ENCODE measurements around the gene HLA-DMB.
A peak's percentile ranks its signal among the peaks of the same experiment; 100 is the strongest.

Gene HLA-DMB

DNA sequence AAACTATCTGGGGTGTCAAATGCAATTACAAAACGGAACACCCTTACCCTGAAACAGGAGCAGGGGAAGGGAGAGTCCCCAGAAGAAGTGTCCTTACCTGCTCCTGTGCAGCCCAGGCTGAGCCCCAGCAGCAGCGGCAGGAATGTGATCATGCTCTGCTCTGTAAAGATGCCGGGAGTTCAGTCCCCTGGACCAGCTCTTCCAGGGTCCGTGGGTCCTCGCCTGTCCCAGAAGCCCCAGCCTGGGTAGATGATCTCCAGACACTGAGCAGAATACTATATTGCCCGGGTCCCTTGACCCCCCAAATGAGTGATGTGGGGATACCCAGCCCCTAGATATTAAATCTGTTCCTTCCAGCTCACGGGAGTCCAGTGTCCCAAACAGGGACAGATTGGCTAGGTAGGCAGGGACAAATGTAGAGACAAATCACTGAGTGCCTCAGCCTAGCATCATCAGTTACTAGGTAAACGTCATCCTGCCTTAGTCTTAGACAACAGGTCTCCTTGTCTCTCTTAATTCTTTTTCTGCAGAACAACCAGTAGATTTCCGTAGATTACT, at the start of gene HLA-DMB:
HLA-DMB (minus strand) TSS at position 373 of the 558 bp plus-strand sequence; CDS start at position 152, 221 bp downstream.
- peak within 1 kb of the TSS; percentile 19 for H2AFZ ChIP-seq (ENCODE audit: low read depth, low read length)
- H3K4me1 ChIP-seq (ENCODE audit: insufficient read depth, low read length) = no peaks in the 10 kb centered on the region
- no peaks in the 10 kb centered on the region for H3K36me3 ChIP-seq (ENCODE audit: insufficient read depth, low read length)
- no peak within 1 kb of the TSS for H3K4me3 ChIP-seq (ENCODE audit: low read length)
- H3K9me3 ChIP-seq (ENCODE audit: low read length) = no peaks in the 10 kb centered on the region
- peaks cover 24% of the 10 kb centered on the region for H3K27me3 ChIP-seq (ENCODE audit: insufficient read depth, low read length)

DNA sequence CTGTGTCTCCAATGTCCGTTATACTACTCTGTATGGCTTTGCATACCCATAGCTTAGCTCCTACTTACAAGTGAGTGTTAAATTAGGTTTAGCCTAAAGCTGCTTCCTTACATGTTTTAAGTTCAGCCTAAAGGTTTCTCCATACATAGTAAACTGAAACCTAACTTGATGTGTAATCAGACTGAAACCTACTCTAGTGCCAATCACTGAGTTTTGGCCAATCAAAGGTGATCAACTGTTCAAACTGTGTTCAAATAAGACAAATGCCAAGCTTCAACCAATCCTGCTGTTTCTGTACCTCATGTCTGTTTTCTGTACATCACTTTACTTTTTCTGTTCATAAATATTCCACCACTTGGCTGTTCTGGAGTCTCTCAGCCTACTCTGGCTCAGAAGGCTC, 48.5 kb upstream of the HLA-DMB start:
- no peaks in the 10 kb centered on the region for H3K4me1 ChIP-seq (ENCODE audit: insufficient read depth, low read length)
- H3K27me3 ChIP-seq (ENCODE audit: insufficient read depth, low read length) = peaks cover 7% of the 10 kb centered on the region
- no peaks in the 10 kb centered on the region for H3K36me3 ChIP-seq (ENCODE audit: insufficient read depth, low read length)
- H3K4me3 ChIP-seq (ENCODE audit: low read length) = no peak overlapping the region
- no peak overlapping the region for H2AFZ ChIP-seq (ENCODE audit: low read depth, low read length)
- H3K9me3 ChIP-seq (ENCODE audit: low read length) = no peaks in the 10 kb centered on the region

DNA sequence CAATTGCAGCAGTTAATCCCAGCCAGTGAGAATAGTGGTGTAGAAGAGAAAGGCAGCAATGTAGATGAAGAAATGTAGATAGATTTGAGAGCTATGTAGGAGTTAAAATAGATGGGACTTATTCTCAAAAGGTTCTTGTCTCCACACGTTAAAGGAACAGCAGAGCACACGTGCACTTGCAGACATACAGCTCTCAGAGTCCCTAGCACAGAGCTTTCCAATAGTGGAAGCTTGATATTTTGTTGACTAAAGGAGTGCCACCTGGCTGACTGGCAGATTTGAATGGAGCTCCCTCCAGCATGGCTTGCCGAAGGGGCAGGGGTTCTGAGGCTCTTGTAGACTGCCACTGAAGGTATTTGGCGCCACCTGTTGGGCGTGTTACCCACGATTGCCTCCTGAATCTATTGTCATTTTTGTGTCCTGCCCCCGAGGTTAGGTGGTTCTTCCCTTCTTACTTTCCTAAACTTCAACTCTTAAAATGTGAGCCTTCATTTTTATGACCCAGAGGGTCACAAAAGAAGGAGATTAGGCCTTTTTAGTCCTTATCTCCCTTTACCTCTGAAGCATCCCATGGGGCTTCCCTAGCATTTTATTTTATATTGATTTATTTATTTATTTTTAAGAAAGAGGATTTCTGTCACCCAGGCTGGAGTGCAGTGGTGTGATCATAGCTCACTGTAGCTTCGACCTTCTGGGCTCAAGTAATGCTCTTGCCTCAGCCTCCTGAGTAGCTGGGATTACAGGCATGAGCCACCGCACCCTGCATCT, 44.0 kb upstream of the HLA-DMB start:
- H2AFZ ChIP-seq (ENCODE audit: low read depth, low read length) = no peak overlapping the region
- H3K27me3 ChIP-seq (ENCODE audit: insufficient read depth, low read length) = peaks cover 7% of the 10 kb centered on the region
- peaks cover 17% of the 10 kb centered on the region for H3K36me3 ChIP-seq (ENCODE audit: insufficient read depth, low read length)
- no peak overlapping the region for H3K4me3 ChIP-seq (ENCODE audit: low read length)
- H3K4me1 ChIP-seq (ENCODE audit: insufficient read depth, low read length) = no peaks in the 10 kb centered on the region
- H3K9me3 ChIP-seq (ENCODE audit: low read length) = no peaks in the 10 kb centered on the region

DNA sequence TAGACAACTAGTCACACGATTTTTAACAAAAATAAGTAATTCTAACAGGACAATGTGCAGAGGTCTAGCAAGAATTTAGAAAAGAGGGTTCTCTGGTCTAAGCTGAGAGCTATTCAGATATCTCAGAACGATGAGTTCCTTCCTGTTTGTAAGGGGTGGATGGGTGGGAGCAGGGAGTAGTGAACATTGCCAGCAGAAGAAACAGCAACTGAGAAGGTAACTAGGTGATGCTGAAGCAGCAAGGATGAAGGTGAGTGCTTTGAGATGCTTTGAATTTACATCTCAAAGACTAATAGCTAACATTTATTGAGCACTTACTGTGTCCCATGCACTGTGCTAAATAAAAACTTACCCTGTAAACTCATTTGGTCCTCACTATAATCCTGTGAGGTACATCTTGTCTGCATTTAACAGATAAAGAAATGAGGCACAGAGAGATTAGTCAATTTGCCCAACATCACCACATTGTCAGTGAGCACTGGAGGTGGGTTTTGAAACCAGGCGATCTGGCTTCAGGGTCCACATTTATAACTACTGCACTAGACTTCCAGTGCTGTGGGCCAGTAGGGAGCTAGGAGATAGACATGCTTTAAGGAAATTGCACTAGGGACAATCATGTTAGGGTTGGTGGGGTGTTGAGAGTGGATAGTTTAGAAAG, 43.3 kb upstream of the HLA-DMB start:
- peaks cover 7% of the 10 kb centered on the region for H3K27me3 ChIP-seq (ENCODE audit: insufficient read depth, low read length)
- no peaks in the 10 kb centered on the region for H3K4me1 ChIP-seq (ENCODE audit: insufficient read depth, low read length)
- no peak overlapping the region for H3K4me3 ChIP-seq (ENCODE audit: low read length)
- peaks cover 25% of the 10 kb centered on the region for H3K36me3 ChIP-seq (ENCODE audit: insufficient read depth, low read length)
- no peak overlapping the region for H2AFZ ChIP-seq (ENCODE audit: low read depth, low read length)
- H3K9me3 ChIP-seq (ENCODE audit: low read length) = no peaks in the 10 kb centered on the region

DNA sequence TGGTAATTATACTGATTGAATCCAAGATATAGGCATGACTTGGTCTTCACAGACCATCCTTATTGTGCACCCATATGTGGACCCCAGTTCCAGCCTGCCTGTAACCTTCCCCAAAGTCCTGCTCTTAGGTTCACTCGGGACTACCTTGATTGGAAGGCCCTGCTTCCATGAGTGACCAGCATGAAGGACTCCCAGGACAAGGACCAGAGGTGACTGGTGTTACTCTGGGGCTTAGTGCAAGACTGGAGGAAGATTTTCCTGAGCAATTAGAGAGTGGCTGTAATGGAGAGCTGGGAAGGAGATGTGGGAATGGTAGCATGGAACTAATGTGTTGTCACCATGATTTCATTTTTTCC, 42.6 kb upstream of the HLA-DMB start:
- Histone ChIP-seq H3K4me3 (ENCODE audit: low read length) (no peak overlapping the region), H3K36me3 (ENCODE audit: insufficient read depth, low read length) (peaks cover 30% of the 10 kb centered on the region), H3K9me3 (ENCODE audit: low read length) (no peaks in the 10 kb centered on the region), H2AFZ (ENCODE audit: low read depth, low read length) (no peak overlapping the region), H3K4me1 (ENCODE audit: insufficient read depth, low read length) (no peaks in the 10 kb centered on the region), H3K27me3 (ENCODE audit: insufficient read depth, low read length) (peaks cover 7% of the 10 kb centered on the region)

DNA sequence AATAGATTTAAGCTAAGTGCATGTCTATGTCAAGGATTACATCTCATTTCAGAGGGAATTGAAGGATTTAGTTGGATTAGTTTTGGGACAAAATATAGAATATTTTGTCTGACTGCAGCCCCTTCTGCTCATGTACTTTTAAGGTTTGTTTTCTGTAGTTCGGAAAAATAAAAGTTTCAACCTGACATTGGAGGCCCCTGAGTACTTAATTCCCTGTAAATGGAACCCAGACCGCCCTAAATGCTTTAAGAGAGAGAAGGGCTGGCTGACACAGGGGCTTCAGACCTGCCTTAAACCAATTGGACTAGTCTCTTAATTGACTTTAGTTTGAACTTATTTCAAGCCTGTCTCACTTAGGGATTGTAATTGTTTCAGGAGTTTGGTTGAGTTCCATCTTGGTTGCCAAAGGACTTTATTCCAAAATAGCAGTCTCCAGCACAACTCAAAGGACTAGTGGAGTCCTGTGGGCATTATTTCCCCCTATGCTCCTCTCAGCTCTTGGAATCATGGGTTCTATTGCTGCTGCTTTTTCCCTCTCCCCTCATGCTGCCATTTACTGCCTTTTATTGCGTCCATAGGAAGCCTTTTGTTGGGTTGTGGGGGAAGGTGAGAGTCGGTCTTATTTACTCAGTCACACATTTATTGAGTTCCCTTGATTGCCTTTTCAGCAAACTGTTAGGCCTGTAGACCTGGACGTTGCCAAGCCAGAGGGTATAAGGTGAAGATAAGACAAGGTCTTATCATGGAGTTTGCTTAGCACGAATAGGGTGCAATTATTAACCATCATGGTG, 42.1 kb upstream of the HLA-DMB start:
- peaks cover 36% of the 10 kb centered on the region for H3K36me3 ChIP-seq (ENCODE audit: insufficient read depth, low read length)
- H3K4me1 ChIP-seq (ENCODE audit: insufficient read depth, low read length) = no peaks in the 10 kb centered on the region
- H3K4me3 ChIP-seq (ENCODE audit: low read length) = no peak overlapping the region
- H3K27me3 ChIP-seq (ENCODE audit: insufficient read depth, low read length) = peaks cover 3% of the 10 kb centered on the region
- no peaks in the 10 kb centered on the region for H3K9me3 ChIP-seq (ENCODE audit: low read length)
- no peak overlapping the region for H2AFZ ChIP-seq (ENCODE audit: low read depth, low read length)

DNA sequence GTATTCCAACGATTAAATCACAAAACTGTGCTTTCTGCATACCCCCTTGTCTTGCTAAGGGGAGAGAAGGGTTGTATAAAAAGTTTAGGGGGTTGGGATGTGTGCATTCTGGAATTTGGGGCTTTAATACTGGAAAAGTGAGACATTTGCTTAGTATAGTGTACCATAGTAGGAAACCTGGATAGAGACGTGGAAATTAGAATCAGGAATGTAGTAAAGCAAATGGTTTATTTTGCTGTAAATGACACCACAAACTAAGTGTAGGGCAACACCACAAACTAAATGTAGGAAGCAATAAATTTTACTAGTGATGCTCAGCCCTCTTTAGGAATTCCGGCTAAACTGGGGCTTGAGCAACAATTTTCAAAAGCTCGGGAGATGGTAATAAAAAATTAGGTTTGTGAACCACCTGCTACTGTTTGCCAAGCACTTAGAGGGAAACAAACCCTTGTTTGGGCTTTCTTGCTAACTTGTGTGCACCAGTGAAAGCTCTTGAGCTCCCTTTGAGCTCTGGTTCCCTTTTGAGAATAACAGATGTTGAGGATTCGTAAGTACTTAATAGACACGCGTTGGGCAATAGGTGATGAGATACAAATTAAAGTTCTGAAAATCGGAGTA, 41.4 kb upstream of the HLA-DMB start:
- Histone ChIP-seq H3K9me3 (ENCODE audit: low read length) (no peaks in the 10 kb centered on the region), H3K4me1 (ENCODE audit: insufficient read depth, low read length) (no peaks in the 10 kb centered on the region), H3K27me3 (ENCODE audit: insufficient read depth, low read length) (no peaks in the 10 kb centered on the region), H3K36me3 (ENCODE audit: insufficient read depth, low read length) (peaks cover 43% of the 10 kb centered on the region), H3K4me3 (ENCODE audit: low read length) (no peak overlapping the region), H2AFZ (ENCODE audit: low read depth, low read length) (no peak overlapping the region)

DNA sequence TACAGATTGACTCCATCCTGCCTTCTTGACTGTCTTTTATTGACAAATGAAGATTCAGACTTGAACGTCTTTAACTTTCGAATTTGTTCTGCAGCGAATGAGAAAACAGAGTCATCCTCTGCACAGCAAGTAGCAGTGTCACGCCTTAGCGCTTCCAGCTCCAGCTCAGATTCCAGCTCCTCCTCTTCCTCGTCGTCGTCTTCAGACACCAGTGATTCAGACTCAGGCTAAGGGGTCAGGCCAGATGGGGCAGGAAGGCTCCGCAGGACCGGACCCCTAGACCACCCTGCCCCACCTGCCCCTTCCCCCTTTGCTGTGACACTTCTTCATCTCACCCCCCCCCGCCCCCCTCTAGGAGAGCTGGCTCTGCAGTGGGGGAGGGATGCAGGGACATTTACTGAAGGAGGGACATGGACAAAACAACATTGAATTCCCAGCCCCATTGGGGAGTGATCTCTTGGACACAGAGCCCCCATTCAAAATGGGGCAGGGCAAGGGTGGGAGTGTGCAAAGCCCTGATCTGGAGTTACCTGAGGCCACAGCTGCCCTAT, 39.7 kb upstream of the HLA-DMB start:
- Histone ChIP-seq H2AFZ (ENCODE audit: low read depth, low read length) (no peak overlapping the region), H3K27me3 (ENCODE audit: insufficient read depth, low read length) (no peaks in the 10 kb centered on the region), H3K36me3 (ENCODE audit: insufficient read depth, low read length) (peaks cover 59% of the 10 kb centered on the region), H3K4me1 (ENCODE audit: insufficient read depth, low read length) (peaks cover 13% of the 10 kb centered on the region), H3K4me3 (ENCODE audit: low read length) (no peak overlapping the region), H3K9me3 (ENCODE audit: low read length) (no peaks in the 10 kb centered on the region)

DNA sequence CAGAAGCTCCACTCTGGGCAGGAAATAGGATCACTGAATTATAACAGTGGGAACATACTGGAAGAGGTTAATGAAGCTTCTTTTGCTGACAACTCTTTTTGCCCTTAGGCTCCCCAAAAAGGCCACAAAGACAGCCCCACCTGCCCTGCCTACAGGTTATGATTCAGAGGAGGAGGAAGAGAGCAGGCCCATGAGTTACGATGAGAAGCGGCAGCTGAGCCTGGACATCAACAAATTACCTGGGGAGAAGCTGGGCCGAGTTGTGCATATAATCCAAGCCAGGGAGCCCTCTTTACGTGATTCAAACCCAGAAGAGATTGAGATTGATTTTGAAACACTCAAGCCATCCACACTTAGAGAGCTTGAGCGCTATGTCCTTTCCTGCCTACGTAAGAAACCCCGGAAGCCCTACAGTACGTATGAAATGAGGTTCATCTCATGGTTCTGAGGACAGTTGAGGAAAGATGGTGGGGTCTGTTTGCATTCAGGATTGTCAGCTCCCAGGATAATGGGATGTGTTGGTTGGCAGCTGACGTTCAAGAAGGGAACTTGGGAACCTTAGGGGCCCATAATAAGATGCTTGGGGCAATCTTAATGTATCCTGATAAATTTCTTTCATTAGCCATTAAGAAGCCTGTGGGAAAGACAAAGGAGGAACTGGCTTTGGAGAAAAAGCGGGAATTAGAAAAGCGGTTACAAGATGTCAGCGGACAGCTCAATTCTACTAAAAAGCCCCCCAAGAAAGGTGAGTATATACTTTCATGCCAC, 39.1 kb upstream of the HLA-DMB start:
- Histone ChIP-seq H2AFZ (ENCODE audit: low read depth, low read length) (no peak overlapping the region), H3K36me3 (ENCODE audit: insufficient read depth, low read length) (peaks cover 65% of the 10 kb centered on the region), H3K9me3 (ENCODE audit: low read length) (no peaks in the 10 kb centered on the region), H3K4me3 (ENCODE audit: low read length) (no peak overlapping the region), H3K4me1 (ENCODE audit: insufficient read depth, low read length) (peaks cover 19% of the 10 kb centered on the region), H3K27me3 (ENCODE audit: insufficient read depth, low read length) (no peaks in the 10 kb centered on the region)

DNA sequence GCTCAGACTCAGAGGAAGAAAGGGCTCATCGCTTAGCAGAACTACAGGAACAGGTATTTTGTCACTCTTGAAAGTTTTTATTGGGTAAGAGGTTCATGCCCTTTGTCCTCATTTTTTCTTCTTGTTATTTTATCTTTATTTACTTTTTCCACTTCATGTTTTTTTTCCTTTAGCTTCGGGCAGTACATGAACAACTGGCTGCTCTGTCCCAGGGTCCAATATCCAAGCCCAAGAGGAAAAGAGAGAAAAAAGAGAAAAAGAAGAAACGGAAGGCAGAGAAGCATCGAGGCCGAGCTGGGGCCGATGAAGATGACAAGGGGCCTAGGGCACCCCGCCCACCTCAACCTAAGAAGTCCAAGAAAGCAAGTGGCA, 37.1 kb upstream of the HLA-DMB start:
- Histone ChIP-seq H3K9me3 (ENCODE audit: low read length) (no peaks in the 10 kb centered on the region), H3K36me3 (ENCODE audit: insufficient read depth, low read length) (peaks cover 83% of the 10 kb centered on the region), H3K4me3 (ENCODE audit: low read length) (no peak overlapping the region), H2AFZ (ENCODE audit: low read depth, low read length) (no peak overlapping the region), H3K27me3 (ENCODE audit: insufficient read depth, low read length) (no peaks in the 10 kb centered on the region), H3K4me1 (ENCODE audit: insufficient read depth, low read length) (peaks cover 24% of the 10 kb centered on the region)

DNA sequence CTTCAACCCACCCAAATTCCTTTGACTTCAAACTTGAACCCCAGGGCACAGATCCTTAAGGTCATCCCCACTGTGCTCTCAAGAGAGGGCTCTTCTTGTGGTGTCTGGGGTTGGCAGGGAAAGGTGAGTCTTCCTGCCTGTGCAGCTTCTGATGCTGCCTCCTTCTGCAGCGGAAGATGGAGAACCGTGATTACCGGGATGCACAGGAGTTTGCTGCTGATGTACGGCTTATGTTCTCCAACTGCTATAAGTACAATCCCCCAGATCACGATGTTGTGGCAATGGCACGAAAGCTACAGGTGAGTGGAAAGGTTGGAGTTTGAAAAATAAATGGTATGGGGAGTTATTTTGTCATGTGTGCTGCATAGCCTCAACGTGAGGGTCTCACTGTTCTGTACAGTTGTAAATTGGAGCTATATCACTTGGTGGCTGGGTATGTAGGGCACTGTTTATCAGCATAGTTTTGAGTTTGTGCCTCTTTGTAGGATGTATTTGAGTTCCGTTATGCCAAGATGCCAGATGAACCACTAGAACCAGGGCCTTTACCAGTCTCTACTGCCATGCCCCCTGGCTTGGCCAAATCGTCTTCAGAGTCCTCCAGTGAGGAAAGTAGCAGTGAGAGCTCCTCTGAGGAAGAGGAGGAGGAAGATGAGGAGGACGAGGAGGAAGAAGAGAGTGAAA, 36.6 kb upstream of the HLA-DMB start:
- Histone ChIP-seq H3K4me3 (ENCODE audit: low read length) (no peak overlapping the region), H2AFZ (ENCODE audit: low read depth, low read length) (no peak overlapping the region), H3K9me3 (ENCODE audit: low read length) (no peaks in the 10 kb centered on the region), H3K4me1 (ENCODE audit: insufficient read depth, low read length) (peaks cover 24% of the 10 kb centered on the region), H3K36me3 (ENCODE audit: insufficient read depth, low read length) (peaks cover 89% of the 10 kb centered on the region), H3K27me3 (ENCODE audit: insufficient read depth, low read length) (no peaks in the 10 kb centered on the region)

Data from neuron (in vitro differentiated cells).